ENCODE measurements around the gene LPAR5. TPM values are rescaled to one million over a fixed set of nuclear protein-coding genes. Genes with fewer than 3 reads are reported as not detected.

LPAR5 gene
- total and polyA plus RNA-seq, 12 donors = 1.7 to 10.0 (median 4.1) TPM

- Histone ChIP-seq H3K9me3 (no peaks in the 10 kb centered on the region), H3K4me3 (no peak overlapping the region), H3K36me3 (peaks cover 0 to 96% (median 58%) of the 10 kb centered on the region in 9 donors), H3K27ac (no peak overlapping the region), H3K27me3 (no peaks in the 10 kb centered on the region), H3K4me1 (peaks cover 0 to 22% (median 10%) of the 10 kb centered on the region in 9 donors)
- no peak for TF ChIP-seq CTCF (IDR thresholded peaks at IDR 0.05)
- intact Hi-C loops (cut with DNase I) = loop anchor here in 3 of 10 donors (5.0 kb wide), 2 partner anchors 35 to 90 kb away; no protein-coding TSS in a partner anchor
- WGBS, 2 donors = 87 to 92% methylated on average over 11 to 12 of the region's 12 CpGs
- no peak for ATAC-seq
- DNase-seq = no peak
These were observed 16.6 kb upstream of the LPAR5 start for GRCh38 chr12:6652391-6652790.

GRCh38 chr12:6650832-6651231 lies 15.1 kb upstream of the LPAR5 start:
- H3K27ac ChIP-seq = no peak overlapping the region
- peaks cover 0 to 31% (median 15%) of the 10 kb centered on the region in 9 donors for H3K4me1 ChIP-seq
- ATAC-seq (no peak), DNase-seq (no peak)
- H3K4me3 ChIP-seq = no peak overlapping the region
- intact Hi-C loops (cut with DNase I) = loop anchor here in 3 of 10 donors (5.0 kb wide), 2 partner anchors 34 to 89 kb away; no protein-coding TSS in a partner anchor
- WGBS, 2 donors = 82 to 86% methylated on average over 8 of the region's 8 CpGs
- peaks cover 0 to 81% (median 43%) of the 10 kb centered on the region in 9 donors for H3K36me3 ChIP-seq
- H3K9me3 ChIP-seq = no peaks in the 10 kb centered on the region
- TF ChIP-seq CTCF (IDR thresholded peaks at IDR 0.05) = no peak
- H3K27me3 ChIP-seq = no peaks in the 10 kb centered on the region

- peak; percentile 88 to 96 (median 92) for ATAC-seq
- H3K27me3 ChIP-seq = no peaks in the 10 kb centered on the region
- intact Hi-C loops (cut with DNase I) = no loop called here
- peaks cover 0 to 15% (median 0%) of the 10 kb centered on the region in 11 donors for H3K9me3 ChIP-seq
- WGBS, 2 donors = 4 to 6% methylated on average over 38 of the region's 38 CpGs
- H3K4me1 ChIP-seq = peaks cover 0 to 33% (median 9%) of the 10 kb centered on the region in 9 donors
- H3K27ac ChIP-seq = peak within 1 kb of the TSS in 7 of 10 donors; percentile 38 to 85 (median 49)
- peak within 1 kb of the TSS in 9 of 10 donors; percentile 35 to 63 (median 56) for H3K4me3 ChIP-seq
- peaks cover 0 to 44% (median 17%) of the 10 kb centered on the region in 9 donors for H3K36me3 ChIP-seq
- peak; percentile 74 to 87 for DNase-seq
- no peak for TF ChIP-seq CTCF (IDR thresholded peaks at IDR 0.05)
These were observed 11.4 kb upstream of the LPAR5 start, which contains the start of gene ACRBP for GRCh38 chr12:6647083-6647604. TSS of gene ACRBP (minus strand) at chr12:6647432. CDS start at chr12:6647366, 66 bp downstream.

- Histone ChIP-seq H3K9me3 (peaks cover 0 to 15% (median 0%) of the 10 kb centered on the region in 11 donors), H3K4me3 (peak overlapping the region in 9 of 10 donors; percentile 35 to 63 (median 56)), H3K36me3 (peaks cover 0 to 37% (median 14%) of the 10 kb centered on the region in 9 donors), H3K4me1 (peaks cover 0 to 33% (median 9%) of the 10 kb centered on the region in 9 donors), H3K27ac (peak overlapping the region in 7 of 10 donors; percentile 38 to 85 (median 49)), H3K27me3 (no peaks in the 10 kb centered on the region)
- DNase-seq = no peak
- intact Hi-C loops (cut with DNase I) = no loop called here
- 62 to 69% methylated on average over 28 of the region's 28 CpGs for WGBS, 2 donors
- peak in 7 of 8 donors; percentile 1 to 49 (median 5) for ATAC-seq
- no peak for TF ChIP-seq CTCF (IDR thresholded peaks at IDR 0.05)
These were observed 10.7 kb upstream of the LPAR5 start for GRCh38 chr12:6646276-6647082.
